ENCODE data around the gene LIF. TPM values are rescaled to one million over a fixed set of nuclear protein-coding genes. Genes with fewer than 3 reads are reported as not detected.

LIF gene
- total and polyA plus RNA-seq, 4 donors = 0.77 to 26.1 (median 5.1) TPM

DNA sequence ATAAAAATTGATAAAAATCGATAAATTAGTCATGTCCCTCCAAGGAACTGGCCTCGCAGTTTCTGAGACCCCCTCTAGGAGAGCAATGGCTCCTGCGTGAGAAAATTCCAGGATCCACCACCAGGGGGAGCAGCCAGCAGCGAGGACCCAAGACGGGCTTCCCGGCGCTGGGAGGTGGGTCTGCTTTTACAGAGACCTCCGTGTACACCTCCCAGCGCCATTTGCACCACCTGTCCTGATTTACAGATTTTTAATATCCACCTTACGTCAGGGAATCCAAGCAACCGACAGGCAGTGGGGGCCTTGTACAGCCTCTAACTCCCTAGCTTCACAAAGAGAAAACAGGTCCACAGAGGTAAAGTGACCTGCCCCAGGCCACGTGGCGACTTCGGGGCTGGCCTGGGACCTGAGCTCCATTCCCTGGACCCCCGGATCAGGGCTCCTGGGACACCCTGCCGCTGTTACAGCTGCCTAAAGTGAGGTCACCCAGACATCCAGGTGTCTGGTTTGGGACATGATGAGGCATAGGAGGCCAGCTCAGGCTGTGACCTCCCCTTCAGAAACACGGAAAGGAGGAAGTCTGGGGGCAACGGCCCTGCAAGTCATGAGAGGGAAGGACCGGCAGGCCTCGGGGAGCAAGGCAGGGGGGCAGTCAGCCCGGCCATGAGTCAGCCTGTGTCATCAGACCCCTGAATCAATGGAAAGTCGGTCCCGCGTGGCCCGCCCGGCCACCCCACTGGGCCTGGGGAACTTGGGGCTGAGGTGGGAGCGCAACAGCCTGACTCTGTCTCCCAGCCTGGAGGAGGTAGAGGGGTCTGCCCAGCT is 16.6 kb upstream of the LIF start:
- WGBS, 2 donors = 15 to 20% methylated on average over 27 of the region's 27 CpGs
- peak; percentile 75 to 83 (median 81) for DNase-seq
- H3K4me3 ChIP-seq = no peak overlapping the region

DNA sequence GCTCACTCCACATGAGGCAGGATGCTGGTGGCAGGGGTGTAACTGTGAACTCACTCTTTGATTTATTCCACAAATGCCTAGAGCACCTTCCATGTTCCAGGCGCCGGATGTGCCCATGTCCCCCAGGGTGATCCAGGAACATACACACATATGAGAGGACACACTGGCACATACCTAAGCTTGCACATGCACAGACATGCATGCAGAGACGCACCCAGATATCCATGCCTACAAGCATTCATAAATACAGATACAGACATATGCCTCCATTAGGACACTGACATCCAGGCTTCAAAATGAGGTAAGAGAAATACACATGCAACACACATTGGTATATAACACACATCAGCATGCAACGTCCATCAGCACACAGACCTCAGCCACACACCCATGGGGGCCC is 15.6 kb upstream of the LIF start:
- peaks cover 0 to 2% (median 0%) of the 10 kb centered on the region in 5 donors for H3K4me1 ChIP-seq (ENCODE audit: control insufficient read depth in 5 of 5, insufficient read depth in 5 of 5, low read length in 5 of 5)
- WGBS, 2 donors = 89% methylated on average over 4 of the region's 4 CpGs
- no peaks in the 10 kb centered on the region for H3K36me3 ChIP-seq (ENCODE audit: control insufficient read depth in 4 of 4, insufficient read depth in 4 of 4, low read length in 4 of 4)
- no peaks in the 10 kb centered on the region for H3K27me3 ChIP-seq (ENCODE audit: control insufficient read depth in 3 of 3, insufficient read depth in 3 of 3, low read length in 2 of 3)
- H3K27ac ChIP-seq (ENCODE audit: low read depth in 1 of 2, low read length in 1 of 2) = no peak overlapping the region
- DNase-seq (no peak), ATAC-seq (ENCODE audit: insufficient read depth, low FRiP score) (no peak)
- no peak overlapping the region for H3K4me3 ChIP-seq
- no peaks in the 10 kb centered on the region for H3K9me3 ChIP-seq (ENCODE audit: control insufficient read depth in 4 of 4, insufficient read depth in 3 of 4, low read length in 3 of 4)
- TF ChIP-seq, protein P1, sequence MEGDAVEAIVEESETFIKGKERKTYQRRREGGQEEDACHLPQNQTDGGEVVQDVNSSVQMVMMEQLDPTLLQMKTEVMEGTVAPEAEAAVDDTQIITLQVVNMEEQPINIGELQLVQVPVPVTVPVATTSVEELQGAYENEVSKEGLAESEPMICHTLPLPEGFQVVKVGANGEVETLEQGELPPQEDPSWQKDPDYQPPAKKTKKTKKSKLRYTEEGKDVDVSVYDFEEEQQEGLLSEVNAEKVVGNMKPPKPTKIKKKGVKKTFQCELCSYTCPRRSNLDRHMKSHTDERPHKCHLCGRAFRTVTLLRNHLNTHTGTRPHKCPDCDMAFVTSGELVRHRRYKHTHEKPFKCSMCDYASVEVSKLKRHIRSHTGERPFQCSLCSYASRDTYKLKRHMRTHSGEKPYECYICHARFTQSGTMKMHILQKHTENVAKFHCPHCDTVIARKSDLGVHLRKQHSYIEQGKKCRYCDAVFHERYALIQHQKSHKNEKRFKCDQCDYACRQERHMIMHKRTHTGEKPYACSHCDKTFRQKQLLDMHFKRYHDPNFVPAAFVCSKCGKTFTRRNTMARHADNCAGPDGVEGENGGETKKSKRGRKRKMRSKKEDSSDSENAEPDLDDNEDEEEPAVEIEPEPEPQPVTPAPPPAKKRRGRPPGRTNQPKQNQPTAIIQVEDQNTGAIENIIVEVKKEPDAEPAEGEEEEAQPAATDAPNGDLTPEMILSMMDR (IDR thresholded peaks at IDR 0.05; ENCODE audit: control extremely low read depth, extremely low read depth) = no peak
- no peak overlapping the region for H3K9ac ChIP-seq (ENCODE audit: insufficient read depth in 1 of 2, low read length in 2 of 2)

More for the DNA sequence above, 16.6 kb upstream of the LIF start:
- Histone ChIP-seq H3K9me3 (ENCODE audit: control insufficient read depth in 4 of 4, insufficient read depth in 3 of 4, low read length in 3 of 4) (no peaks in the 10 kb centered on the region), H3K36me3 (ENCODE audit: control insufficient read depth in 4 of 4, insufficient read depth in 4 of 4, low read length in 4 of 4) (no peaks in the 10 kb centered on the region), H3K27me3 (ENCODE audit: control insufficient read depth in 3 of 3, insufficient read depth in 3 of 3, low read length in 2 of 3) (no peaks in the 10 kb centered on the region), H3K4me1 (ENCODE audit: control insufficient read depth in 5 of 5, insufficient read depth in 5 of 5, low read length in 5 of 5) (peaks cover 0 to 2% (median 0%) of the 10 kb centered on the region in 5 donors), H3K27ac (ENCODE audit: low read depth in 1 of 2, low read length in 1 of 2) (no peak overlapping the region), H3K9ac (ENCODE audit: insufficient read depth in 1 of 2, low read length in 2 of 2) (no peak overlapping the region)
- ATAC-seq (ENCODE audit: insufficient read depth, low FRiP score) = no peak
- TF ChIP-seq, protein P1 (IDR thresholded peaks at IDR 0.05; ENCODE audit: control extremely low read depth, extremely low read depth) = peak; percentile 87

DNA sequence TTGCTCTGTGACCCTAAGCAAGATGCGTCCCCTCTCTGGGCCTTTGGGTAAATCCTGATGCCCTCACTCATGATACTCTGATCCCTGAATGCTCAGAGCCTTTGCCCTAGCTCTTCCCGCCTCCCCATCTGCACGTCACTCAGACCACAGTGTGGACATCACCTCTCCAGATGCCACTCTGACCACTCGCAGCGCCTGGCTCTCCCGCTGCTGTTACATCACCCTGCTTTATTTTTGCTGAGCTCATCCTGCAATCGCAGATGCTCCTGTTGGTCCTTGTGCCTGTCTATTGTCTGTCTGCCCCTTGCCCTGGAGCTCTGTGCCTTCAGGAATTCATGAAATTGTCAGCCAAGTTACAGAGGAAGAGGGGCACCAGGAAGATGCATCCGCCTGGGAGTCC is 14.6 kb upstream of the LIF start:
- ATAC-seq (ENCODE audit: insufficient read depth, low FRiP score) = no peak
- TF ChIP-seq, protein P1 (IDR thresholded peaks at IDR 0.05; ENCODE audit: control extremely low read depth, extremely low read depth) = no peak
- Histone ChIP-seq H3K4me1 (ENCODE audit: control insufficient read depth in 5 of 5, insufficient read depth in 5 of 5, low read length in 5 of 5) (peaks cover 0 to 10% (median 1%) of the 10 kb centered on the region in 5 donors), H3K36me3 (ENCODE audit: control insufficient read depth in 4 of 4, insufficient read depth in 4 of 4, low read length in 4 of 4) (no peaks in the 10 kb centered on the region), H3K27me3 (ENCODE audit: control insufficient read depth in 3 of 3, insufficient read depth in 3 of 3, low read length in 2 of 3) (no peaks in the 10 kb centered on the region), H3K9ac (ENCODE audit: insufficient read depth in 1 of 2, low read length in 2 of 2) (no peak overlapping the region), H3K27ac (ENCODE audit: low read depth in 1 of 2, low read length in 1 of 2) (no peak overlapping the region), H3K9me3 (ENCODE audit: control insufficient read depth in 4 of 4, insufficient read depth in 3 of 4, low read length in 3 of 4) (no peaks in the 10 kb centered on the region), H3K4me3 (no peak overlapping the region)
- 50 to 72% methylated on average over 8 of the region's 8 CpGs for WGBS, 2 donors
- no peak for DNase-seq

Measured in lung (tissue), 12 donors.